CD4-positive, alpha-beta T cell (primary cell): ENCODE results near the gene RAP1GAP2. TPM values are rescaled to one million over a fixed set of nuclear protein-coding genes. Genes with fewer than 3 reads are reported as not detected.

Experiments used
- ATAC-seq: fragments of 200-7000 bp; cut with Tn5 transposase; one replicate; pipeline ENCODE4 v1.10.0; 2022; ENCODE audit warnings: mild to moderate bottlenecking; ENCODE audit not compliant: poor library complexity
- CTCF ChIA-PET: fragments of 350-600 bp; sonication (Branson Sonifier 250); formaldehyde crosslinking; loops from one replicate; lab custom pipeline; 2021; ENCODE audit warnings: antibody characterized with exemption, inconsistent platforms; lab: Charles Lee
- POLR2A ChIA-PET: fragments of 350-600 bp; sonication (Branson Sonifier 250); formaldehyde crosslinking; loops from one replicate; lab custom pipeline; 2021; ENCODE audit warnings: antibody characterized with exemption, inconsistent platforms; lab: Charles Lee
- DNase-seq, 14 experiments: peaks; one replicate each; pipeline ENCODE4 v3.0.0-alpha.2; 2013 to 2020; ENCODE audit warnings: mixed read lengths in 2 of 14
- H3K27ac ChIP-seq, 2 donors: one replicate each; pipeline versions ENCODE4 v1.5.1 to v1.7.0; 2013; ENCODE audit warnings: low read length in 2 of 2, low read depth in 1 of 2, mild to moderate bottlenecking in 1 of 2
- H3K27me3 ChIP-seq, 2 experiments: 1 replicate in 1 of 2; 2 replicates in 1 of 2; pipeline versions ENCODE4 v1.6.1 to v1.7.0; 2013; ENCODE audit warnings: low read length in 2 of 2, control low read depth in 1 of 2, mild to moderate bottlenecking in 1 of 2, moderate library complexity in 1 of 2; ENCODE audit not compliant: insufficient read depth in 2 of 2, control insufficient read depth in 1 of 2
- H3K36me3 ChIP-seq: one replicate; pipeline ENCODE4 v1.6.1; 2013; ENCODE audit warnings: low read length, control low read depth; ENCODE audit not compliant: insufficient read depth
- H3K4me1 ChIP-seq: one replicate; pipeline ENCODE4 v1.6.1; 2013; ENCODE audit warnings: low read length, control low read depth; ENCODE audit not compliant: insufficient read depth
- H3K4me3 ChIP-seq: one replicate; pipeline ENCODE4 v1.5.1; 2013; ENCODE audit warnings: mild to moderate bottlenecking, low read length, moderate library complexity
- H3K9me3 ChIP-seq, 2 experiments: 1 replicate in 1 of 2; 2 replicates in 1 of 2; pipeline versions ENCODE4 v1.6.1 to v1.7.0; 2013; ENCODE audit warnings: low read length in 2 of 2, mild to moderate bottlenecking in 2 of 2, control low read depth in 1 of 2, moderate library complexity in 1 of 2; ENCODE audit not compliant: control insufficient read depth in 1 of 2, insufficient read depth in 1 of 2
- H3K27ac Mint-ChIP-seq: one replicate; pipeline ENCODE4 v1.8.0; 2020; ENCODE audit warnings: mixed read lengths
- H3K27me3 Mint-ChIP-seq: one replicate; pipeline ENCODE4 v1.8.0; 2021; ENCODE audit warnings: mixed read lengths
- H3K36me3 Mint-ChIP-seq: one replicate; pipeline ENCODE4 v1.8.0; 2021; ENCODE audit warnings: low read depth, mixed read lengths
- H3K4me1 Mint-ChIP-seq: one replicate; pipeline ENCODE4 v1.8.0; 2021; ENCODE audit warnings: low read depth, mixed read lengths
- H3K4me3 Mint-ChIP-seq: one replicate; pipeline ENCODE4 v1.8.0; 2020; ENCODE audit warnings: mild to moderate bottlenecking, mixed read lengths
- H3K9me3 Mint-ChIP-seq: one replicate; pipeline ENCODE4 v1.8.0; 2020; ENCODE audit warnings: mixed read lengths
- intact Hi-C, 2 experiments: fragments of 100-400 bp; cut with DNase I in 1 of 2; cut with micrococcal nuclease in 1 of 2; formaldehyde crosslinking; loops; one replicate each; pipeline versions ENCODE4 v1.15.1 to v1.9.0; 2023 to 2025; cut with DNase I, micrococcal nuclease
- total RNA-seq, 174 experiments: library from RNA in 2 of 174; stranded (reverse) in 2 of 174; gene quantifications; one replicate each; pipeline ENCODE4 v1.2.3 and lab custom pipeline; 2021 to 2026
- TF ChIP-seq, protein P1 (sequence below): fragments of 200-600 bp; IDR thresholded peaks from one replicate; pipeline ENCODE4 v1.8.0; 2022; ENCODE audit warnings: antibody characterized with exemption, mild to moderate bottlenecking

RAP1GAP2 gene
- total RNA-seq, 2 experiments from 2014 or later = 46.3 to 49.7 TPM

DNA sequence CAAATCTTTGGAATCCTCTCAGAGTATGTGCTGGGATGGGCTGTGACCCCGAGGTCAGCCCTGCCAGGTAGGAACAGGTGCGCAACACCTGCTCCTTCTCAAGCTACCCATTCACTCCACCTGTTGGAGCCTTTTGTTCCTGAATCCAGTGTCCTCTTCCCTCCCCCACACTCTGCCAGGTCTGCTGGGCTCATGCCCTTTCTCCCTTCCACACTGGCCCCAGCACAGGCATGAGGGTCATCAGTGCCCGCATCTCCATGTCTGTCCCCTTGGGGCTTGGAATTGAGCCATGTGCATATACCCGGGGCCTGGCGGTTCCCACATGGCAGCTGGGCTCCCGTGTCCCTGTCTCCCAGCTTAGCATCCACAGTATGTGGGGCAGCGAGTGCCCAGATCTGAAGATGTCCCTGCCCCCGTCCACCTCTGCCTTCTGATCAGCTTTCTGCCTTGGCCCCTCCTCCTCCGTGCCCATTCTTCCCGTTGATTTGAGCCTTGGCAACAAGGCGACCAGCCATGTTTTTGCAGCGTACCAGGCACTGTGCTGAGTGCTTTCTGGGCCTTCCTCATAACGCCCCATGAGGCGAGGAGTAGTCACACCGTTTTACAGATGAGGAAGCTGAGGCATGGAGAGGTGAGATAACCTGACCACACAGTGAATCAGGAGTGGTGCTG, 102.2 kb downstream of the RAP1GAP2 start:
- H3K27me3 ChIP-seq = no peaks in the 10 kb centered on the region
- H3K4me3 ChIP-seq = no peak overlapping the region
- ATAC-seq (no peak), DNase-seq (no peak)
- Mint-ChIP-seq H3K27ac (no peak overlapping the region), H3K4me1 (peaks cover 6% of the 10 kb centered on the region), H3K9me3 (no peaks in the 10 kb centered on the region), H3K36me3 (peaks cover 11% of the 10 kb centered on the region), H3K27me3 (no peaks in the 10 kb centered on the region), H3K4me3 (no peak overlapping the region)
- POLR2A ChIA-PET = no interaction called here
- peaks cover 3% of the 10 kb centered on the region for H3K4me1 ChIP-seq
- no peak overlapping the region for H3K27ac ChIP-seq
- TF ChIP-seq, protein P1, sequence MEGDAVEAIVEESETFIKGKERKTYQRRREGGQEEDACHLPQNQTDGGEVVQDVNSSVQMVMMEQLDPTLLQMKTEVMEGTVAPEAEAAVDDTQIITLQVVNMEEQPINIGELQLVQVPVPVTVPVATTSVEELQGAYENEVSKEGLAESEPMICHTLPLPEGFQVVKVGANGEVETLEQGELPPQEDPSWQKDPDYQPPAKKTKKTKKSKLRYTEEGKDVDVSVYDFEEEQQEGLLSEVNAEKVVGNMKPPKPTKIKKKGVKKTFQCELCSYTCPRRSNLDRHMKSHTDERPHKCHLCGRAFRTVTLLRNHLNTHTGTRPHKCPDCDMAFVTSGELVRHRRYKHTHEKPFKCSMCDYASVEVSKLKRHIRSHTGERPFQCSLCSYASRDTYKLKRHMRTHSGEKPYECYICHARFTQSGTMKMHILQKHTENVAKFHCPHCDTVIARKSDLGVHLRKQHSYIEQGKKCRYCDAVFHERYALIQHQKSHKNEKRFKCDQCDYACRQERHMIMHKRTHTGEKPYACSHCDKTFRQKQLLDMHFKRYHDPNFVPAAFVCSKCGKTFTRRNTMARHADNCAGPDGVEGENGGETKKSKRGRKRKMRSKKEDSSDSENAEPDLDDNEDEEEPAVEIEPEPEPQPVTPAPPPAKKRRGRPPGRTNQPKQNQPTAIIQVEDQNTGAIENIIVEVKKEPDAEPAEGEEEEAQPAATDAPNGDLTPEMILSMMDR = no peak
- H3K9me3 ChIP-seq = peaks cover 0 to 5% of the 10 kb centered on the region in 2 experiments
- CTCF ChIA-PET = no interaction called here
- intact Hi-C loops = no loop called here
- H3K36me3 ChIP-seq = peaks cover 17% of the 10 kb centered on the region

DNA sequence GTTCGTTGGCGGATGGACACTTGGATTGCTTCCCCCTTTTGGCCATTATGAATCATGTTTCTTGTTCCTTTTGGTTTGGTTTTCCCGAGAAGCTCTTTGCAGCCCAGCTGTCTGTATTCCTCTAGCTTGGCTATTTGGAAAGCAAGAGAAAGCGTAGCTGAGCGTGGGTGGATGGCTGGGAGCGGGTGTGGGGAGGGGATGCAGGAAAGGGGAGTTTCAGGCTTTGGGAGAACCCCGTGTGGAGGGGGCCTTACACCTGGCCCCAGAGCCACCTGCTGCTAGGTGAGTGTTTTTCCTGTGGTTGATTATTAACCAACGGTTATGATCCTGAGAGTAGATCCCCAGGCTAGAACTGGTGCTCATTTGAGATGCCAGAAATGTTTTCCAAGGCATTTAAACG, 103.7 kb downstream of the RAP1GAP2 start:
- CTCF ChIA-PET = no interaction called here
- intact Hi-C loops = no loop called here
- peaks cover 6% of the 10 kb centered on the region for H3K4me1 Mint-ChIP-seq

DNA sequence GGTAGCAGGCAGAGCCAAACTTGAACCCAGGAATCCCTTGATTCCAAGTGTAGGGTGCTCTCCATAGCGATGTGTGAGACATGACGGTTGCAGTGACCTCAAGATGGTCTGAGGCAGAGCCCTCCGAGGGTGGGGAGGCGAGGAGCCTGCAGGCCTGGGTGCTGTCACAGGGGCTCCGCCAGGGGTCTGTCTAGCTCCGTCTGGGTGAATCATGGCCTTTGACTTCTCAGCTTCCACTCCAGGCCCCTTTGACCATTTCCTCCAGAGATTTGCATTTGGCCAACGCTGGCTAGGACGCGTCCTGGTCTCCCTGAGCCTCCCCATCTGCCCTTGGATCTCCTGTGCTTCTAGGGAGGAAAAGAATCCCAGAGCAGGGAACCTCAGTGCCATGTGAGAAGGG, 104.6 kb downstream of the RAP1GAP2 start:
- Mint-ChIP-seq H3K27ac (no peak overlapping the region), H3K4me1 (peaks cover 6% of the 10 kb centered on the region), H3K36me3 (peaks cover 16% of the 10 kb centered on the region), H3K27me3 (no peaks in the 10 kb centered on the region), H3K9me3 (no peaks in the 10 kb centered on the region), H3K4me3 (no peak overlapping the region)
- ChIA-PET POLR2A (no interaction called here), CTCF (no interaction called here)
- intact Hi-C loops = no loop called here
- peaks cover 0 to 16% of the 10 kb centered on the region in 2 experiments for H3K9me3 ChIP-seq
- H3K4me3 ChIP-seq = no peak overlapping the region
- no peaks in the 10 kb centered on the region for H3K27me3 ChIP-seq
- no peak for ATAC-seq
- H3K36me3 ChIP-seq = peaks cover 21% of the 10 kb centered on the region
- peaks cover 4% of the 10 kb centered on the region for H3K4me1 ChIP-seq
- TF ChIP-seq, protein P1 = no peak
- H3K27ac ChIP-seq = no peak overlapping the region
- DNase-seq = no peak

More for the DNA sequence above, 103.7 kb downstream of the RAP1GAP2 start:
- ATAC-seq (no peak), DNase-seq (no peak)
- peaks cover 12% of the 10 kb centered on the region for H3K36me3 ChIP-seq
- H3K9me3 ChIP-seq = peaks cover 0 to 9% of the 10 kb centered on the region in 2 experiments
- Mint-ChIP-seq H3K36me3 (peaks cover 11% of the 10 kb centered on the region), H3K9me3 (no peaks in the 10 kb centered on the region), H3K27ac (no peak overlapping the region), H3K27me3 (no peaks in the 10 kb centered on the region), H3K4me3 (no peak overlapping the region)
- no peaks in the 10 kb centered on the region for H3K27me3 ChIP-seq
- H3K4me1 ChIP-seq = peaks cover 4% of the 10 kb centered on the region
- TF ChIP-seq, protein P1 = no peak
- no peak overlapping the region for H3K4me3 ChIP-seq
- no peak overlapping the region for H3K27ac ChIP-seq
- POLR2A ChIA-PET = no interaction called here
